HS-5 (cell line): Measurements from ENCODE around the gene PRDM10.
"Not testable (repeated sequence)": the region's sequence is repeated elsewhere in the genome, so short reads cannot be mapped to it uniquely, and the experiment has no call there.

Experiments
- DNase-seq: peaks from one replicate; pipeline ENCODE4 v3.0.0-alpha.2; 2012; ENCODE audit warnings: low read depth

Gene PRDM10

DNA sequence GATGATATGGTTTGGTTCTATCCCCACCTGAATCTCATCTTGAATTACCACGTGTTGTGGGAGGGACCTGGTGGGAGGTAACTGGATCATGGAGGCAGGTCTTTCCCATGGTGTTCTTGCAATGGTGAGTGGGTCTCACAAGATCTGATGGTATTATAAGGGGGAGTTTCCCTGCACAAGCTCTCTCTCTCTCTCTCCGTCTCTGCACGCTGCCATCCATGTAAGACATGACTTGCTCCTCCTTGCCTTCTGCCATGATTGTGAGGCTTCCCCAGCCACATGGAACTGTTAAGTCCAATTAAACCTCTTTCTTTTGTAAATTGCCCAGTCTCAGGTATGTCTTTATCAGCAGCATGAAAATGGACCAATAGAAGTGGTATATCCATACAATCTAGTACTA is 13.2 kb upstream of the PRDM10 start:
- not testable (repeated sequence) for DNase-seq

DNA sequence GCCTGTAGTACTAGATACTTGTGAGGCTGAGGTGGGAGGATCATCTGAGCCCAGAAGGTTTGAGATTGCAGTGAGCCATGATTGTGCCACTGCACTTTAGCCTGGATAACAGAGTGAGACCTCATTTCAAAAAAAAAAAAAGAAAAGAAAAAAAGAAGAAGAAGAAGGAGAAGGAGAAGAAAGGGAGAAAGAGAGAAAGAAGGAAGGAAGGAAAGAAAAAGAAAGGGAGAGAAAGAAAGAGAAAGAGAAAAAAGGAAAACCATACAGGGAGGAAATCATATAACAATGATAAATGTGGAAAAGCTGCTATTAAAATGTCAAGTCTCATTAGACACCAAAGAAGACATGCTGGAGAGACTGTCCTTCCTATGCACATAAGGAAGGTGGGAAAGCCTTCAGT is 5.7 kb upstream of the PRDM10 start:
- no peak for DNase-seq

DNA sequence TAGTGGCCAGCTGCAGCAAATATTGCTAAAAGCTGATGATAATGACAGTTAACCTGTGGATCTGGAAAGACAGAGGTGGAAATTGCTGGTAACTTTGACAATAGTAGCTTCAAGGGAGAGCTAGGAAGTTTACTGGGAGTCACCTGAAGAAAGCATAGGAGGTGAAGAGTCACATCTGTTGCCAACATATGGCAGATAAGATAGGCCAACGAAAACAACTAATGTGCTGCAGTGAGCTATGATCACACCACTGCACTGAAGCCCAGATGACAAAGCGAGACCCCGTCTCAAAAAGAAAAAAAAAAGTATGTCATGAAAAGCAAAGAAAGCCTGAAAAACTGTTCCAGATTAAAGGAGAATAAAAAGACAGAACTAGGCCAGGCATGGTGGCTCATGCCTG is 4.3 kb upstream of the PRDM10 start:
- DNase-seq, result no peak

GRCh38 chr11:130003717-130004001 is 1.0 kb upstream of the PRDM10 start:
- DNase-seq, result no peak

DNA sequence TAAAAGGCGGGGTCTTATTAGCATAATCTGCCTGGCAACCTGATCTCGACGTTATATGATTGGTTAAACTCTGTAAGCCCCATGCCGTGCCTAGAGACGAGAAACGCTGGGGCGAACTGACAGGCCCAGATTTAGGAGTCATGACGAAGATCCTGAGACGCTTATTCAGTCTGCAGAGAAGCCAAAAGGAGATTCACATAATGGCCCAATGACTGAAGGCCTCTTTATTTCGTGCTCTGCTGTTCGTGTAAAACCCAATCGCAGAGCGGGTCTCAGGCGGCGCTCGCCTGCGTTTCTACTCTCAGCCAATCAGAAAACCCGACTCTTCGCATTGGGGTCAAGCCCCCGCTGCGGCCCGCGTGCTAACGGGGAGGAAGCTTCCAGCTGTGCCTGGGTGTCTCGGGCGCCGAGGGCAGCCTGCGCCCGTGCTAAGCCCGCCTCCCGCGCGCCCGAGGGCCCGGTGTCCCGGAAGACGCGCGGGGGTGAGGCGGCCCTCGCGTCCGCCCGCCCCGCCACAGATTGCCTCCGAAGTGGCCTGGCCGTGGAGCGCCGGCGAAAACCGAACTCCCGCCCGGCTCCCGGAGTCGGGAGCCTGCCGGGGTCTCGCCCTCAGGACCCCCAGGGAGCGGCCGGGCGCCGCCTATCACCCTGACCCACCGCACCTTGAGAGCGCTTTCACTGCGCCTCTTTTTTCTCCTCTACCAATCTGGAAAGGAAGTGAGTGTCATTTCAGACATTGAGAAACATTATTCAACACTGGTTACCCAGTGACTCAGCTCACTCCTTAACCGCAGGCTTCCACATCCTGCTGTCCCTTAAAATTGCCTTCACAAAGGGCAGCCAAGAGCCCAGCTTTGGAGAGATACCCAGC is 446 bp upstream of the PRDM10 start:
- DNase-seq, result peak; percentile 88

GRCh38 chr11:130001461-130002351 is 929 bp downstream of the PRDM10 start:
- no peak for DNase-seq

DNA sequence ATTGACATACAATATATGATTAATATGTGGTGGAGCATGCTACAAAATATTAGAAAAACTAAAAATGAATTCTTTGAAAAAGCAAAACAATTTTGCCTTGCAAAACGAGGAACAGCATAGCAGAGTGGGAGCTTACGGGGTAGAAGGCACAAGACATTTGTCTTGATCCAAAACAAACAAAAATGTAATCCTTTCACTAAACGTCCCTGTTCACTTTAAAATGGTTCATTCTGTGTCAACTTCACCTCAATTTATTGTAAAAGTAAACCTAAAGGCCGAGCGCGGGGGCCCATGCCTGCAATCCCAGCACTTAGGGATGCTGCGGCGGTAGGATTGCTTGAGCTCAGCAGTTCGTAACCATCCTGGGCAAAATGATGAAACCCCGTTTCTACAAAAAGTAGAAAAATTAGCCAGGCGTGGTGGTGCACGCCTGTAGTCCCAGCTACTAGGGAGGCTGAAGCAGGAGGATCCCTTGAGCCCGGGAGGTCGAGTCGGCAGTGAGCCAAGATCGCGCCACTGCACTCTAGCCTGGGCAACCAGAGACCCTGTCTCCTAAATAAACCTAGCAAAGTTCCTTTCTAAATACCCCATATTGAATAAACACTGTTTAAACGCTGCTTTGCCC is 2.0 kb downstream of the PRDM10 start:
- no peak for DNase-seq

DNA sequence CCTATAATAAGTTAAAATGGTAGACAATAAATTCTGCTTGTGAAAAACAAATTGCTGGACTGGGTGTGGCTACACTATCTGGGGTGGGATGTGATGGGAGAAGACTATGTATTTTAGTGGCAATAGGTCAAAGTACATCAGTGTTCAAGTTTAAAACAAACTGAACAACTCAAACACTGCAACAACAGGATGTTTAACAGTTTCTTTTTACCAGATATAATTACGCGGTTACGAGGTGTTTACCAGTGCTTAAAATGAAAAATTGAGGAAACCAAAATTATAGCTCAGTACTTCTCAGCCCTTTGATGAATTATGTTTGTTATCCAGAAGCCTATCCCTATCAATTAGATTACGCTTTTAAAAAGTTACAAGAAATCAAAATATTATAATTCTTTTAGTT is 3.2 kb downstream of the PRDM10 start:
- no peak for DNase-seq

DNA sequence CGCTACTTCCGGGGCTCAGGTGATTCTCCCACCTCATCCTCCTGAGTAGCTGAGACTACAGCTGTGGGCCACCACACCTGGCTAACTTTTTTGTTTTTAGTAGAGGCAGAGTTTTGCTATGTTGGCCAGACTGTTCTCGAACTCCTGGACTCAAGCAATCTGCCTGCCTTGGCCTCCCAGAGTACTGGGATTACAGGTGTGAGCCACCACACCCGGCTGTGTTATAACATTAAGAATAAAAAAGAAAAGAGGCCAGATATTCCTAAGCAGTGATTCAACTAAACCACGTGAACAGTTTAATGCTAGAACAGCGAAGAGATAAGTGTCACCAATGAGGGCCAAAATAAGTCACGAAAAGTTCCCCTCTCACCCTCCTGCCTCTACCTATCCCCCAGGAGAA is 3.7 kb downstream of the PRDM10 start:
- DNase-seq, result no peak

GRCh38 chr11:129998107-129998506 is 4.5 kb downstream of the PRDM10 start:
- DNase-seq, result no peak

DNA sequence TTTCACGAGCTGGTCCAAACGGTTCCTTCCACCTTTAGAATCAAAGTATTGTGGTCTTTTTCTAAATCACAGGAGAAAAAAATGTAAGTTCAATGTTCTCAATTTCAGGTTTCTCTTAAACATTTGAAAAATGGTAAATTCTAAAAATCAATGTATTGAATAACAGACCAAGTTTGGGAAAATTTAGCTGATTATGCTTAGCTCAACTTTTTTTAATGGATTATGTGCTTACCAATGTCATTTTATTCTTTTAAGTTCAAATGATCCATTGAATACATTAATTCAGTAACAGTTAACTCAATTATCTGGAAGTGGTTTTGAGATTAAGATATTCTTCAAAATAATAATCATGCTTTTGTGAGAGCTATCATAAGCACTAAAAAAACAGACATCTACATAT is 5.1 kb downstream of the PRDM10 start:
- DNase-seq, result no peak

DNA sequence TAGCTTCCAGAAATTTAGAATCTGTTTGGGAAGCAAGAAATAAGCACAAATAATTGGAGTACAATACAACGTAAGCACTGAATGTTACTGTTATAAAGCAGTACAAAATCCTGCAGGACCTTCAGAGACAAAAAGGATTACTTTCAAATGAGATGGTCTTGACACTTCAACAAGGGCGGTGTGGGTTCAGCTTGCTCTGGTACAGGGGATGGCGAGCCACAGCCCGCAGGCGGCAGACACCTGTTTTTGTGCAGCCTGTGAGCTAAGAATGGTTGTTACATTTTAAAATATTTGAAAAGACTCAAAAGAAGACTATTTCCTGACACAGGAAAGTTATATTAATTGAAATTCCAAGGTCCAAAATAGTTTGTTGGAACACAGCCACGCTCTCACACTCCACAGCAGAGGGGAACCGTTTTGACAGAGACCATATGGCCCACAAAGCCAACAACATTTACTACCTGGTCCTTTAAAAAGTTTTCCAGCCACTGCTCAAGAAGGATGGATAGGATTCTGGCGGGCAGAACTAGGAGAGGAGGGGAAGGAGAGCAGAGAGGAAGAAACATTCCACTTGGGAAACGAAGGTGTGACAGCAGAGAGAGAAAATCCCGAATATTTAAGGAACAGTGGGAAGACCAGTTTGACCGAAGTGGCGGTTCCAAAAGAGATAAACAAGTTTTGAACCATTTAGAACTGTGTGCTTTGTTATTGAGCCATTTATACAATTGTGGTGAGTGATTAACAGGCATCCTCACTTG is 6.3 kb downstream of the PRDM10 start:
- no peak for DNase-seq

GRCh38 chr11:129995163-129995562 is 7.5 kb downstream of the PRDM10 start:
- no peak for DNase-seq

DNA sequence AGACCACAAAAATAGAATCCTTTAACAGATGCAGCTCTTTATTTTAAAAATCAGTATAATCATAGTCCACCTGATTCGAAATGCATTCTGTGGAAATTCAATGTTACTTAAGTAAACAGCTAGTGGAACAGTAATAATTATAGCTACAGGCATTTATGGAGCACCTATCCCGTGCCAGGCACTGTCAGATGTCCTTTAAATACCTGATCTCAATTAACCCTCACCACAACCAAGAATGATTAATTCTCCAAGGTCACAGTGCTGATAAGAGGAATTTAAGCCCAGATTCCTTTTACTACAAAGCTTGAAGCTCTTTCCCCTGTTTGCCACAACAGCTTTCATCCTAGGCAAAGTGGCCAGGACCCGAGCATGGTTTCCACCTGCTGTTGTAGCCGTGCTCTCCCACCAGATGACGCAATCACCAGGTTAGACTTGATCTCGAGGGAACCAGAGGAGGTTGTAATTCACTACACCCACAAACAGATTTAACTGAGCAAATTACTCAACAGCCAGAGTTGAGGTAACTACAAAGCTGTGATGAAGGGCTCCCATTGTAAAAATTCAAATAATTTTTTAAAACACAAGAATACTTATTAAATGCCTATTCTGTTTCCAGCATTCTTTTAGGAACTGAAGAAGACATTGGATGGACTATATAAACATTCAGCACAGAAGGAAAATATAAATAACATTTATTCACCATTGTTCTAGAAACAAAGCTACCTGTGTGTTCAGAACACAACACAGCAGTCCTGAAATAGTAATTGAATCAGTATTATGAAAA is 10.3 kb downstream of the PRDM10 start:
- DNase-seq, result no peak

- no peak for DNase-seq
These were observed 13.4 kb downstream of the PRDM10 start for GRCh38 chr11:129989149-129989813.

DNA sequence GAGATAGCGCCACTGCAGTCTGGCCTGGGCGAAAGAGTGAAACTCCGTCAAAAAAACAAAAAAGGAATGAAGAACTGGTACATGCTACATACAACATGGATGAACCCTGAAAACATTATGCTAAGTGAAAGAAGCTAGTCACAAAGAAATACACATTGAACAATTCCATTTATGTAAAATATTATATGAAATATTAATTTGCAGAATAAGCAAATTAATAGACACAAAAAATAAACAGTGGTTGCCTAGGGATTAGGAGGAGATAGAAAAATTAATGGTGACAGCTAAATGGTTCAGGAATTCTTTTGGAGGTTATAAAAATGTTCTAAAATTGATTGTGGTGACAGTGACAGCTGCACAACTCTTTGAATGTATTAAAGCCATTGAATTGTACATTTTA is 14.7 kb downstream of the PRDM10 start:
- DNase-seq, result no peak

GRCh38 chr11:129985823-129986222 is 16.8 kb downstream of the PRDM10 start:
- no peak for DNase-seq

DNA sequence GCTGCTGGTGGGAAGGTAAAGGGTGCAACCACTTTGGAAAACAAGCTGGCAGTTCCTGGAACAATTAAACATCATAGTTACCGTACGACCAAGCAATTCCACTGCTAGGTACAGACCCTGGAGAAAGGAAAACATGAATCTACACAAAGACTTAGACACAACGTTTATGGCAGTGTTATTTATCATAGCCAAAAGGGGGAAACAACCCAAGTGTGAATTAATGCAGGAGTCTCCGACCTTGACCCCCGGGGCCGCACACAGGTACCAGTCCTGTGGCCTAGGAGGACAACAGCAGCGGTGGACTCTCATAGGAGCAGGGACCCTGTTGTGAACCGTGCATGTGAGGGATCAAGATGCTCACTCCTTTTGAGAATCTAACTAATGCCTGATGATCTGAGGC is 22.5 kb downstream of the PRDM10 start:
- no peak for DNase-seq

GRCh38 chr11:129979046-129979605 is 23.5 kb downstream of the PRDM10 start:
- no peak for DNase-seq

GRCh38 chr11:129978447-129978846 is 24.2 kb downstream of the PRDM10 start:
- DNase-seq, result no peak
